RWPE1 (cell line): ENCODE data around the gene GLRX2.

Experiments
- CTCF ChIA-PET: fragments of 350-600 bp; sonication (Branson Sonifier 250); formaldehyde crosslinking; extraction: SDS; loops from one replicate; lab custom pipeline; 2021; lab: Yijun Ruan, JAX
- POLR2A ChIA-PET: fragments of 400-600 bp; formaldehyde crosslinking; extraction: SDS; loops from one replicate; lab custom pipeline; 2020; ENCODE audit warnings: antibody characterized with exemption; ENCODE audit not compliant: low non-redundant PET; lab: Yijun Ruan, JAX
- DNase-seq: peaks from one replicate; pipeline ENCODE4 v3.0.0; 2012; ENCODE audit warnings: low spot score
- H3K27ac ChIP-seq: fragments of 450-650 bp; 2 replicates; pipeline ENCODE4 v1.5.1; 2017
- TF ChIP-seq, protein P1 (sequence below): fragments of 450-650 bp; conservative IDR thresholded peaks from 2 replicates; pipeline ENCODE4 v1.5.1; 2017; ENCODE audit warnings: low read depth, mild to moderate bottlenecking

Gene GLRX2, protein sequence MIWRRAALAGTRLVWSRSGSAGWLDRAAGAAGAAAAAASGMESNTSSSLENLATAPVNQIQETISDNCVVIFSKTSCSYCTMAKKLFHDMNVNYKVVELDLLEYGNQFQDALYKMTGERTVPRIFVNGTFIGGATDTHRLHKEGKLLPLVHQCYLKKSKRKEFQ

DNA sequence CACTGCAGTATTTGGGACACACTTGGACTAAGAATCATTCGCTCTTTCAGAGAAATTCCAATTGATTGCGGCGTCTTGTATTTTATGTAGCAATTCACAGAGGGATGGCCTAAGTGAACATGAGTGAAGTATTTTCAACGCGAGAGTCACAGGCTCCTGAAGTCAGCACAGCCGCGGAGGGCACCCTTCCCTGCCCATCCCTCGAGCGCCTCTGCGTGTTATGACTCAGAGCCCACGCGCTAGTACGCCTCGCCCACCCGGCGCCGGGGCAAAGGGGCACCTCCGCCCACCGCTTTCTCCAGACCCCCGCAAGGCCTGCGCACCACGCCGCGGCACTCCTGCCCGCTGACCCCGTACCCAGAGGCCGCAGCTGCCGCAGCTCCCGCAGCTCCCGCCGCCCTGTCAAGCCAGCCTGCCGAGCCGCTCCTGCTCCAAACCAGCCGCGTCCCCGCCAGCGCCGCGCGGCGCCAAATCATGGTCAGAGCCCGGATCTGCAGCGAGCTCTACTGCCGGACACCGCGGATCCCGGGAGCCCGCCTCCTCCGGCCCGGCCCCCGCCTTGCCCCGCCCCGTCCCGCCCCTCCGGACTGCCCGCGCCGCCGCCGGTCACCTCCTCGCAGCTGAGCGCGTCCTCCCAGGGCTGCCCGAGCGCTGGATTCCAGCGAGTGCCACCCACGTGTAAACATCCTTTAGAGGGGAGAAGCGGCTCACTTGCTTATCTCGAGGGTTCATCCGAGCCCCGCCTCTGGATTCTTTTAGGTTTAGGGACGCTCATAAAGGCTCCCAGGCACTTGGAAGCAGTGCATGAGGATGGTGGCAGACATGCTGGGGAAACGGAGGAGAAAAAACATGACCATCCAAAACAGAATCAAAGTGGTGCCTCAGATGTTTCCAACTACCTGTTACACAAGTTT is at the start of gene GLRX2:
Gene GLRX2 (minus strand): TSS at position 508 of the 914 bp plus-strand sequence. CDS start 32 bp downstream, at position 476.
- CTCF ChIA-PET: interaction anchor here (0.6 to 2.4 kb wide), 2 partner anchors 17 to 18 kb away, joined by 7 to 18 read pairs; partner anchors contain the start of gene CDC73
- TF ChIP-seq, protein P1, sequence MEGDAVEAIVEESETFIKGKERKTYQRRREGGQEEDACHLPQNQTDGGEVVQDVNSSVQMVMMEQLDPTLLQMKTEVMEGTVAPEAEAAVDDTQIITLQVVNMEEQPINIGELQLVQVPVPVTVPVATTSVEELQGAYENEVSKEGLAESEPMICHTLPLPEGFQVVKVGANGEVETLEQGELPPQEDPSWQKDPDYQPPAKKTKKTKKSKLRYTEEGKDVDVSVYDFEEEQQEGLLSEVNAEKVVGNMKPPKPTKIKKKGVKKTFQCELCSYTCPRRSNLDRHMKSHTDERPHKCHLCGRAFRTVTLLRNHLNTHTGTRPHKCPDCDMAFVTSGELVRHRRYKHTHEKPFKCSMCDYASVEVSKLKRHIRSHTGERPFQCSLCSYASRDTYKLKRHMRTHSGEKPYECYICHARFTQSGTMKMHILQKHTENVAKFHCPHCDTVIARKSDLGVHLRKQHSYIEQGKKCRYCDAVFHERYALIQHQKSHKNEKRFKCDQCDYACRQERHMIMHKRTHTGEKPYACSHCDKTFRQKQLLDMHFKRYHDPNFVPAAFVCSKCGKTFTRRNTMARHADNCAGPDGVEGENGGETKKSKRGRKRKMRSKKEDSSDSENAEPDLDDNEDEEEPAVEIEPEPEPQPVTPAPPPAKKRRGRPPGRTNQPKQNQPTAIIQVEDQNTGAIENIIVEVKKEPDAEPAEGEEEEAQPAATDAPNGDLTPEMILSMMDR: no peak
- POLR2A ChIA-PET: interaction anchor here (0.6 to 1.1 kb wide), 5 partner anchors 9 to 318 kb away, joined by 3 to 5 read pairs (median 4); partner anchors contain the start of gene CDC73
- H3K27ac ChIP-seq: peak within 1 kb of the TSS; percentile 97
- DNase-seq: peak; percentile 93

DNA sequence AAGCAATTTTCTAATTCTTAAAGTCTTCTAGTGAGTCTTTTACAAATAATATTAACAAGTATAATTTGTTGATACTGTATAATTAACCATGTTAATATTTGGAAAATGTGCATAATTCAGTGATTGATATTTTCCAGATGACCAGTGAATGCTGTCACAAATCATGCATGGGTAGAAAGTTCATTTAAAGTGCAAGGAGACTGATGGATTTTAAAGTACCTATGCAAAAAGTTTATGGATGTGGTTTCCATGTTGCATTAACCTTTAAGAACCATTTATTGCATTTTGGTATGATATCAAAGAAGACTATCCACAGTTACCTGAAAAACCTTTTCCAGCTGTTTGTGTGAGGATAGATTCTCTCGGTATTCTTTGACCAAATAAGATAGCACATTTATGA is 39.8 kb upstream of the GLRX2 start:
- TF ChIP-seq, protein P1: no peak
- no peak for DNase-seq
- ChIA-PET CTCF (interaction anchor here (0.6 to 0.7 kb wide), 2 partner anchors 1367 to 1603 kb away, joined by 3 to 4 read pairs; no protein-coding TSS in a partner anchor), POLR2A (no interaction called here)
- H3K27ac ChIP-seq: no peak overlapping the region

DNA sequence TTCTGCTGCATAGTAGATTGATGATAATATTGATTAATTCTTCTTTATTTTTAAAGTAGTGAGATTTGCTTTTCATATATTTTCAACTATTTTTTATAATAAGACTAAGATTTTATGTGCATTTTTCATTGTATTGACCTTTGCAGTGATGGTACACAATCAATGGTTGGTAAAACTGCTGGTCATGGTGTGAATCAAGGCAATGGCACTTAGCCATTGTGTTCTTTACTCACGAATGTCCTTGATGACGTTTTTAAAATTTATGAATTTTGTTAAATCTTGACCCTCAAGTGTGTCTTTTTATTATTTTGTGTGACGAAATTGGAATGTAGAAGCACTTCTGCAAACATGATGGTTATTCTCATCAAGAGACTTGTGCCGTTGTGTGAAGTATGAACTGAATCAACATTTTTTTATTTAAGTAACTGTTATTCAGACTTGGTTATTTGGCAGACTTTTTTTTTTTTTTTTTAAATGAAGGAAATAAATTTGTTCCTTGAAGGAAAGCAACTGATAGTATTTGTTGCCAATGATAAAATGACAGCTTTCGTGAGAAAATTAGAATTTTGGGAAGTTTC is 39.2 kb upstream of the GLRX2 start:
- CTCF ChIA-PET: interaction anchor here (0.7 to 1.2 kb wide), 3 partner anchors 20 to 1367 kb away, joined by 3 read pairs; no protein-coding TSS in a partner anchor
- POLR2A ChIA-PET: no interaction called here
- TF ChIP-seq, protein P1: no peak
- DNase-seq: no peak
- no peak overlapping the region for H3K27ac ChIP-seq

DNA sequence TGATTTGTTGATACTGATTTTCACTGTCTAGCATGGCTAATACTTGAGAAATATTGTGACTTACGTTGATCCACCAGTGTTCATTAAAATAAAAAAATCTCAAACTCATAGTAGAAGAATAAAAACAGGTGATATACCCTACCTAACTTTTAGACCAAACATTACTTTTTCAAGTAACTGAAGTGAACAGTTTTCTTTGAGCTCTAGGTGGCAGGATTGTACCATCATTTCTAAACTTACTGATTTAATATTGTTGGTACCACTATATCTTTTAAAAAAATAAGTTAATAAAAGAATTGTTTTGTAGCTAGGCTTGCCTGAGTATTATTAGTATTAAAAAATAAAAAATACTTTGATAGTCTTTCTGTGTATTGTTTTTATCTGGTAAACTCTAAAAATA is 38.1 kb upstream of the GLRX2 start:
- no peak overlapping the region for H3K27ac ChIP-seq
- TF ChIP-seq, protein P1: 0 out of 2 replicates have a peak, but pooled peaks have one; percentile 24
- ChIA-PET POLR2A (no interaction called here), CTCF (interaction anchor here (0.7 to 1.2 kb wide), 8 partner anchors 16 to 196 kb away, joined by 3 to 9 read pairs (median 3); no protein-coding TSS in a partner anchor)
- no peak for DNase-seq

DNA sequence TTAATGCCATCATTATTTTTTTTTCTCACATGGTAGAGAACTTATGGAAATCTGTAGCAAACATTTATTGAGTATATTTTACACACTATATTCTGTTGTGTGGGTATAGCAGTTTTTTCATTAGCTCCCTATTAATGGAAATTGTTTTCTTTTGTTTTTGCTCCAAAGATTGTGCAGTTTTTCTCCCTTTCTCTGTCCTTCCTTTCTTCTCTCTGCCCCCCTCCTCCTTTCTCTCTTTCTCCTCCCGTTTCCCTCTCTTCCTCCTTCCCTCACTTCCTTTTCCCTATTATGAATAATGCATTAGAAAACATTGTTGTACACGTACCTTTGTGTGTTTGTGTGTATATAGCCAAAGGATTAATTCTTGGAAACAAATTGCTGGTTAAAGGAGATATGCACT is 37.2 kb upstream of the GLRX2 start:
- TF ChIP-seq, protein P1: no peak
- POLR2A ChIA-PET: no interaction called here
- no peak overlapping the region for H3K27ac ChIP-seq
- no peak for DNase-seq
- CTCF ChIA-PET: interaction anchor here (1.0 kb wide), 1 partner anchor 20 kb away, joined by 3 read pairs; no protein-coding TSS in a partner anchor

DNA sequence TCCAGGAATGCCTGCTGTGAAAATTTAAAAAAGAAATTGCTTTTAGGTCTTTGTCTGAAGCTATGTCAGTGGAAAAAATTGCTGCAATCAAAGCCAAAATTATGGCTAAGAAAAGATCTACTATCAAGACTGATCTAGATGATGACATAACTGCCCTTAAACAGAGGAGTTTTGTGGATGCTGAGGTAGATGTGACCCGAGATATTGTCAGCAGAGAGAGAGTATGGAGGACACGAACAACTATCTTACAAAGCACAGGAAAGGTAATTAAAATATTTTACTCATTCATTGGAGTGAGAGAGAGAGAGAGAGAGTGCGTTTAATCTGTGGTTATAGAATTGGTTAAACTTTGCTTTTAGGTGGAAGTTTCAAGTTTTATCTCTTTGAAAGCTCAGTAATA is 36.6 kb upstream of the GLRX2 start:
- no peak overlapping the region for H3K27ac ChIP-seq
- ChIA-PET POLR2A (no interaction called here), CTCF (interaction anchor here (0.6 to 1.0 kb wide), 2 partner anchors 19 to 1834 kb away, joined by 3 to 4 read pairs; no protein-coding TSS in a partner anchor)
- TF ChIP-seq, protein P1: no peak
- DNase-seq: no peak
